Endothelial cell of umbilical vein (primary cell): ENCODE data around the gene PLEKHG3. TPM values are rescaled to one million over a fixed set of nuclear protein-coding genes. Genes with fewer than 3 reads are reported as not detected.

Experiments used
- BruUV-seq: library from RNA; stranded (reverse); fragments of 400-500 nt; replicated peaks from 2 replicates; lab custom pipeline; 2021; lab: Mats Ljungman, UMichigan
- CTCF ChIA-PET: fragments of 300-600, 350-600 bp; sonication (Branson Sonifier 250); formaldehyde crosslinking; loops from one replicate; lab custom pipeline; 2021; ENCODE audit warnings: antibody characterized with exemption, inconsistent platforms; lab: Charles Lee
- POLR2A ChIA-PET: fragments of 300-600, 350-600 bp; sonication (Branson Sonifier 250); formaldehyde crosslinking; loops from one replicate; lab custom pipeline; 2021; ENCODE audit warnings: antibody characterized with exemption, inconsistent platforms; lab: Charles Lee
- DNase-seq: peaks from one replicate; pipeline ENCODE4 v3.0.0-alpha.2; 2011; ENCODE audit warnings: low read depth, low spot score
- FAIRE-seq: peaks from 2 replicates; lab custom pipeline; 2011; peaks lifted over from hg19 to GRCh38; lab: Jason Lieb, UNC
- H2AFZ ChIP-seq: 2 replicates; pipeline ENCODE4 v1.6.0; 2012; ENCODE audit warnings: low read depth, low read length, control low read depth, inconsistent platforms
- H3K27ac ChIP-seq: 2 replicates; pipeline ENCODE4 v1.5.1; 2011; ENCODE audit warnings: low read depth, mild to moderate bottlenecking, control low read depth, low read length, moderate library complexity; ENCODE audit not compliant: insufficient read depth
- H3K27me3 ChIP-seq, 2 experiments: 2 replicates each; pipeline versions ENCODE4 v1.6.0 to v1.6.1; 2011; ENCODE audit warnings: low read length in 2 of 2, mixed read lengths in 1 of 2; ENCODE audit not compliant: control insufficient read depth in 2 of 2, insufficient read depth in 2 of 2
- H3K36me3 ChIP-seq, 2 experiments: 2 replicates in 1 of 2; 3 replicates in 1 of 2; pipeline ENCODE4 v1.5.1; 2011; ENCODE audit warnings: low read length in 2 of 2, mild to moderate bottlenecking in 1 of 2, moderate library complexity in 1 of 2; ENCODE audit not compliant: control insufficient read depth in 2 of 2, insufficient read depth in 2 of 2; ENCODE audit errors: extremely low read depth in 1 of 2
- H3K4me1 ChIP-seq: 3 replicates; pipeline ENCODE4 v1.5.1; 2011; ENCODE audit warnings: mild to moderate bottlenecking, low read length; ENCODE audit not compliant: control insufficient read depth, insufficient read depth; ENCODE audit errors: extremely low read depth
- H3K4me2 ChIP-seq: 2 replicates; pipeline ENCODE4 v1.6.1; 2011; ENCODE audit warnings: low read length, control low read depth, mixed read lengths; ENCODE audit not compliant: insufficient read depth
- H3K4me3 ChIP-seq, 3 experiments: fragments of 200-600 bp in 1 of 3; sonication (generic), shearing (Covaris generic) in 1 of 3; replicated peaks in 1 of 3; 2 replicates each; pipeline ENCODE4 v1.5.1; 2011 to 2016; ENCODE audit warnings: control low read depth in 3 of 3, low read length in 3 of 3, mild to moderate bottlenecking in 2 of 3, inconsistent platforms in 1 of 3, low read depth in 1 of 3, moderate library complexity in 1 of 3; ENCODE audit not compliant: insufficient read depth in 1 of 3
- H3K79me2 ChIP-seq: 2 replicates; pipeline ENCODE4 v1.6.0; 2012; ENCODE audit warnings: low read length, inconsistent platforms; ENCODE audit not compliant: control insufficient read depth, insufficient read depth
- H3K9ac ChIP-seq: replicated peaks from 2 replicates; pipeline ENCODE3; 2011; ENCODE audit warnings: low read length, control low read depth; ENCODE audit not compliant: insufficient read depth; ENCODE audit errors: extremely low read depth
- H3K9me1 ChIP-seq: replicated peaks from 3 replicates; pipeline ENCODE4 v1.6.0; 2011; ENCODE audit warnings: mild to moderate bottlenecking, low read length; ENCODE audit not compliant: control insufficient read depth, insufficient read depth; ENCODE audit errors: extremely low read depth
- H3K9me3 ChIP-seq: replicated peaks from 2 replicates; pipeline ENCODE4 v1.5.1; 2012; ENCODE audit warnings: low read length, inconsistent platforms; ENCODE audit not compliant: control insufficient read depth, insufficient read depth
- H4K20me1 ChIP-seq: replicated peaks from 2 replicates; pipeline ENCODE3; 2011; ENCODE audit warnings: mild to moderate bottlenecking, low read length; ENCODE audit not compliant: control insufficient read depth, insufficient read depth; ENCODE audit errors: extremely low read depth
- EZH2 ChIP-seq: IDR thresholded peaks from 2 replicates; pipeline ENCODE4 v1.6.1; 2012; ENCODE audit warnings: borderline replicate concordance, low read depth, mild to moderate bottlenecking, moderate library complexity, low read length, inconsistent platforms; ENCODE audit not compliant: severe bottlenecking
- FOS ChIP-seq: IDR thresholded peaks from 2 replicates; pipeline ENCODE4 v1.6.1; 2011; ENCODE audit warnings: mild to moderate bottlenecking, low read length, moderate library complexity, borderline replicate concordance; ENCODE audit not compliant: insufficient read depth
- GATA2 ChIP-seq: IDR thresholded peaks from 2 replicates; pipeline ENCODE4 v1.7.0; 2011; ENCODE audit warnings: low read depth, mild to moderate bottlenecking, moderate library complexity, mixed read lengths, low read length; ENCODE audit not compliant: insufficient read length, insufficient read depth
- JUN ChIP-seq: IDR thresholded peaks from 2 replicates; pipeline ENCODE4 v1.6.1; 2011; ENCODE audit warnings: borderline replicate concordance, low read depth; ENCODE audit not compliant: insufficient read length, insufficient read depth
- MYC ChIP-seq: IDR thresholded peaks from one replicate; pipeline ENCODE4 v1.6.1; 2011; ENCODE audit warnings: mild to moderate bottlenecking, low read depth, low read length
- POLR2A ChIP-seq: IDR thresholded peaks from 2 replicates; pipeline ENCODE4 v1.6.1; 2012; ENCODE audit warnings: low read depth, mild to moderate bottlenecking, control low read depth, low read length
- POLR2AphosphoS5 ChIP-seq: IDR thresholded peaks from 2 replicates; pipeline ENCODE4 v1.6.1; 2012; ENCODE audit warnings: low read depth, mild to moderate bottlenecking, control low read depth, low read length, moderate library complexity; ENCODE audit not compliant: insufficient read depth
- dilution Hi-C: fragments of 300-500 bp; cut with MboI; formaldehyde crosslinking; loops from one replicate; pipeline ENCODE4 v1.15.0; 2019; ENCODE audit warnings: low sequenced_read_pairs; ENCODE audit not compliant: extremely low pct_ligation_motif_present
- intact Hi-C: fragments of 100-400 bp; cut with micrococcal nuclease; formaldehyde crosslinking; loops from one replicate; pipeline ENCODE4 v1.10.0; 2022
- polyA plus RNA-seq, 4 experiments: library from polyadenylated mRNA; depleted of rRNA in 3 of 4; stranded (reverse) in 3 of 4; unstranded in 1 of 4; fragments of >200 nt; gene quantifications; 2 replicates each; pipeline versions ENCODE4 v1.2.1 to v1.2.3, GENCODE V29; 2011 to 2012; ENCODE audit warnings: missing spikeins in 1 of 4
- total RNA-seq: library from RNA; stranded (reverse); gene quantifications from 2 replicates; pipeline ENCODE4 v1.2.3, GENCODE V29; 2021
- TF ChIP-seq, protein P1 (sequence below), 2 donors: IDR thresholded peaks; 1 replicate in 1 of 2; 2 replicates in 1 of 2; pipeline ENCODE4 v1.5.1; 2011; ENCODE audit warnings: low read length in 2 of 2, mild to moderate bottlenecking in 2 of 2, moderate library complexity in 2 of 2, control low read depth in 1 of 2, inconsistent platforms in 1 of 2, low read depth in 1 of 2; ENCODE audit not compliant: insufficient read depth in 1 of 2; ENCODE audit errors: extremely low read depth in 1 of 2
- TF ChIP-seq, protein P2 (sequence below): IDR thresholded peaks from 2 replicates; pipeline ENCODE4 v1.6.1; 2011; ENCODE audit not compliant: insufficient read depth, insufficient read length

The PLEKHG3 gene
- total and polyA plus RNA-seq, 2 donors (not counting 3 experiments of a cell fraction or from before 2014, with no cell fraction given): 6.6 to 8.0 TPM

DNA sequence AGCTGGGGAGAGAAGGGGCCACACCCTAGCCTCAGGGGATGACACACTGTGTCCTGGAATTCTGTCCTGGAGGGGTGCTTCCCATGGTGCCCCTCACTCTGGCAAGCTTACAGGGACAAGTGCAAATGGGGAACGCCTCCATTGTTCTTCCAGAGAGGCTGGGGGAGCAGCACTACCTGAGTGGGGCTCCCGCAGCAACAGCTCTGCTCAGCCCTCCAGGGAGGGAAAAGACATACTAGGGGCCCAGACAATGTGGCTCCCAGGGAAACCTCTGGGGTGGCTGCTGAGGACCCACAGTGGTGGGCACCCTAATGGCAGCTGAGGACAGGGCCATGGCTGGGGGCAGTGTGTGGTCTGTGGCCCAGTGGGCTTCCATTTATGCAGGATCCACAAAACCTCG is 69.4 kb downstream of the PLEKHG3 start:
- TF ChIP-seq, protein P1, sequence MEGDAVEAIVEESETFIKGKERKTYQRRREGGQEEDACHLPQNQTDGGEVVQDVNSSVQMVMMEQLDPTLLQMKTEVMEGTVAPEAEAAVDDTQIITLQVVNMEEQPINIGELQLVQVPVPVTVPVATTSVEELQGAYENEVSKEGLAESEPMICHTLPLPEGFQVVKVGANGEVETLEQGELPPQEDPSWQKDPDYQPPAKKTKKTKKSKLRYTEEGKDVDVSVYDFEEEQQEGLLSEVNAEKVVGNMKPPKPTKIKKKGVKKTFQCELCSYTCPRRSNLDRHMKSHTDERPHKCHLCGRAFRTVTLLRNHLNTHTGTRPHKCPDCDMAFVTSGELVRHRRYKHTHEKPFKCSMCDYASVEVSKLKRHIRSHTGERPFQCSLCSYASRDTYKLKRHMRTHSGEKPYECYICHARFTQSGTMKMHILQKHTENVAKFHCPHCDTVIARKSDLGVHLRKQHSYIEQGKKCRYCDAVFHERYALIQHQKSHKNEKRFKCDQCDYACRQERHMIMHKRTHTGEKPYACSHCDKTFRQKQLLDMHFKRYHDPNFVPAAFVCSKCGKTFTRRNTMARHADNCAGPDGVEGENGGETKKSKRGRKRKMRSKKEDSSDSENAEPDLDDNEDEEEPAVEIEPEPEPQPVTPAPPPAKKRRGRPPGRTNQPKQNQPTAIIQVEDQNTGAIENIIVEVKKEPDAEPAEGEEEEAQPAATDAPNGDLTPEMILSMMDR (IDR thresholded peaks at IDR 0.05; ENCODE audit: extremely low read depth in 1 of 2, insufficient read depth in 1 of 2, low read depth in 1 of 2, low read length in 2 of 2): no peak
- no peak for TF ChIP-seq GATA2
- TF ChIP-seq, protein P2, sequence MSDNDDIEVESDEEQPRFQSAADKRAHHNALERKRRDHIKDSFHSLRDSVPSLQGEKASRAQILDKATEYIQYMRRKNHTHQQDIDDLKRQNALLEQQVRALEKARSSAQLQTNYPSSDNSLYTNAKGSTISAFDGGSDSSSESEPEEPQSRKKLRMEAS: no peak
- no peak for TF ChIP-seq MYC
- no peak for TF ChIP-seq POLR2A
- no peak for TF ChIP-seq FOS
- no peak for TF ChIP-seq EZH2
- TF ChIP-seq JUN: no peak
- no peak for TF ChIP-seq POLR2AphosphoS5
- Histone ChIP-seq H3K4me1 (no peaks in the 10 kb centered on the region), H3K27ac (no peak overlapping the region), H3K79me2 (no peaks in the 10 kb centered on the region), H3K27me3 (peaks cover 0 to 3% of the 10 kb centered on the region in 2 experiments), H4K20me1 (no peaks in the 10 kb centered on the region), H3K9ac (no peak overlapping the region), H3K4me2 (no peak overlapping the region), H3K36me3 (no peaks in the 10 kb centered on the region), H3K9me3 (no peaks in the 10 kb centered on the region), H3K4me3 (no peak overlapping the region), H3K9me1 (no peaks in the 10 kb centered on the region), H2AFZ (no peak overlapping the region)
- FAIRE-seq: no peak
- intact Hi-C loops (no loop called here), dilution Hi-C loops (no loop called here)
- ChIA-PET CTCF (interaction anchor here (0.9 to 2.5 kb wide), 2 partner anchors 9 to 12 kb away, joined by 3 to 9 read pairs; no protein-coding TSS in a partner anchor), POLR2A (no interaction called here)
- no TSS peak for BruUV-seq
- no peak for DNase-seq
